Lower leg skin (tissue), 3 donors: ENCODE measurements around the gene LEF1.

Experiments used
- POLR2A ChIP-seq, 2 donors: fragments of 450-650 bp; IDR thresholded peaks; one replicate each; pipeline ENCODE4 v1.6.1; 2016 to 2017; ENCODE audit warnings: antibody characterized with exemption in 2 of 2, mild to moderate bottlenecking in 1 of 2, moderate library complexity in 1 of 2
- TF ChIP-seq, protein P1 (sequence below), 3 donors: fragments of 450-650 bp; IDR thresholded peaks; one replicate each; pipeline ENCODE4 v1.5.1; 2016; ENCODE audit warnings: antibody characterized with exemption in 3 of 3, mild to moderate bottlenecking in 3 of 3, moderate library complexity in 2 of 3

- no peak for TF ChIP-seq POLR2A (IDR thresholded peaks at IDR 0.05)
- TF ChIP-seq, protein P1, sequence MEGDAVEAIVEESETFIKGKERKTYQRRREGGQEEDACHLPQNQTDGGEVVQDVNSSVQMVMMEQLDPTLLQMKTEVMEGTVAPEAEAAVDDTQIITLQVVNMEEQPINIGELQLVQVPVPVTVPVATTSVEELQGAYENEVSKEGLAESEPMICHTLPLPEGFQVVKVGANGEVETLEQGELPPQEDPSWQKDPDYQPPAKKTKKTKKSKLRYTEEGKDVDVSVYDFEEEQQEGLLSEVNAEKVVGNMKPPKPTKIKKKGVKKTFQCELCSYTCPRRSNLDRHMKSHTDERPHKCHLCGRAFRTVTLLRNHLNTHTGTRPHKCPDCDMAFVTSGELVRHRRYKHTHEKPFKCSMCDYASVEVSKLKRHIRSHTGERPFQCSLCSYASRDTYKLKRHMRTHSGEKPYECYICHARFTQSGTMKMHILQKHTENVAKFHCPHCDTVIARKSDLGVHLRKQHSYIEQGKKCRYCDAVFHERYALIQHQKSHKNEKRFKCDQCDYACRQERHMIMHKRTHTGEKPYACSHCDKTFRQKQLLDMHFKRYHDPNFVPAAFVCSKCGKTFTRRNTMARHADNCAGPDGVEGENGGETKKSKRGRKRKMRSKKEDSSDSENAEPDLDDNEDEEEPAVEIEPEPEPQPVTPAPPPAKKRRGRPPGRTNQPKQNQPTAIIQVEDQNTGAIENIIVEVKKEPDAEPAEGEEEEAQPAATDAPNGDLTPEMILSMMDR (IDR thresholded peaks at IDR 0.05) = no peak
Measured at GRCh38 chr4:108191269-108191914, 22.7 kb upstream of the LEF1 start.
